GM23248 (cell line): ENCODE measurements around the gene PRSS2. TPM values are rescaled to one million over a fixed set of nuclear protein-coding genes. Genes with fewer than 3 reads are reported as not detected.

Source experiments
- DNase-seq: peaks from one replicate; pipeline ENCODE4 v3.0.0-alpha.2; 2015
- H2AFZ ChIP-seq: fragments of 200-600 bp; sonication (generic); 2 replicates; pipeline ENCODE4 v1.6.1; 2016; ENCODE audit warnings: antibody characterized with exemption
- H3F3A ChIP-seq: fragments of 200-600 bp; sonication (generic); 2 replicates; pipeline ENCODE4 v1.6.1; 2016; ENCODE audit warnings: mild to moderate bottlenecking, antibody characterized with exemption, mixed run types; ENCODE audit not compliant: insufficient read depth
- H3K27ac ChIP-seq: fragments of 200-600 bp; sonication (generic); 2 replicates; pipeline ENCODE4 v1.5.1; 2016; ENCODE audit warnings: mild to moderate bottlenecking
- H3K27me3 ChIP-seq: fragments of 200-600 bp; sonication (generic); replicated peaks from 2 replicates; pipeline ENCODE4 v1.6.1; 2016; ENCODE audit warnings: mild to moderate bottlenecking; ENCODE audit not compliant: insufficient read depth
- H3K36me3 ChIP-seq: fragments of 200-600 bp; sonication (generic); 2 replicates; pipeline ENCODE4 v1.6.1; 2016; ENCODE audit warnings: low read depth, mild to moderate bottlenecking
- H3K4me1 ChIP-seq: fragments of 200-600 bp; sonication (generic); 2 replicates; pipeline ENCODE4 v1.6.1; 2016; ENCODE audit warnings: mild to moderate bottlenecking; ENCODE audit not compliant: insufficient read depth
- H3K4me2 ChIP-seq: fragments of 200-600 bp; sonication (generic); one replicate; pipeline ENCODE4 v1.6.1; 2016; ENCODE audit warnings: mild to moderate bottlenecking; ENCODE audit not compliant: unreplicated experiment
- H3K4me3 ChIP-seq: fragments of 200-600 bp; sonication (generic); 2 replicates; pipeline ENCODE4 v1.5.1; 2016; ENCODE audit warnings: mild to moderate bottlenecking
- H3K79me2 ChIP-seq: fragments of 200-600 bp; sonication (generic); 2 replicates; pipeline ENCODE4 v1.6.1; 2016; ENCODE audit warnings: mild to moderate bottlenecking; ENCODE audit not compliant: insufficient read depth
- H3K9ac ChIP-seq: fragments of 200-600 bp; sonication (generic); 2 replicates; pipeline ENCODE4 v1.6.1; 2016; ENCODE audit warnings: mild to moderate bottlenecking
- H3K9me2 ChIP-seq: fragments of 200-600 bp; sonication (generic); 2 replicates; pipeline ENCODE4 v1.6.1; 2016; ENCODE audit warnings: mixed run types, mild to moderate bottlenecking, moderate library complexity; ENCODE audit not compliant: insufficient read depth
- H3K9me3 ChIP-seq: fragments of 200-600 bp; sonication (generic); one replicate; pipeline ENCODE4 v1.6.1; 2017; ENCODE audit warnings: low read depth
- H4K20me1 ChIP-seq: fragments of 200-600 bp; sonication (generic); 2 replicates; pipeline ENCODE4 v1.6.0; 2016; ENCODE audit not compliant: insufficient read depth
- EZH2 ChIP-seq: fragments of 200-600 bp; sonication (generic); IDR thresholded peaks from 2 replicates; pipeline ENCODE4 v1.6.1; 2018; ENCODE audit warnings: antibody characterized with exemption, mild to moderate bottlenecking; ENCODE audit not compliant: insufficient read depth, poor library complexity, severe bottlenecking
- EZH2phosphoT487 ChIP-seq: fragments of 200-600 bp; sonication (generic); IDR thresholded peaks from 2 replicates; pipeline ENCODE4 v1.6.1; 2018; ENCODE audit warnings: antibody characterized with exemption, moderate library complexity, mild to moderate bottlenecking, low read depth; ENCODE audit not compliant: insufficient read depth
- WGBS, 2 experiments: methylation state at CpG; one replicate each; pipeline ENCODE4 v1.1.6; 2015 to 2017; ENCODE audit warnings: low lambda C conversion rate in 2 of 2, low coverage in 1 of 2; ENCODE audit errors: missing lambda C conversion rate in 2 of 2; 5-methylcytosine and 5-hydroxymethylcytosine counted together
- in situ Hi-C: fragments of 300-500 bp; cut with MboI; formaldehyde crosslinking; loops from 2 replicates; pipeline ENCODE4 v1.15.0; 2020
- polyA plus RNA-seq: library from polyadenylated mRNA; unstranded; fragments of >200 nt; fragmentation: Nextera tagmentation; extraction: Ambion mirVana; gene quantifications from 2 replicates; pipeline ENCODE4 v1.2.1, GENCODE V29; 2016
- total RNA-seq: library from RNA; depleted of rRNA; stranded (reverse); fragments of >200 nt; shearing (Covaris generic); gene quantifications from 2 replicates; pipeline ENCODE4 v1.2.3, GENCODE V29; 2014

Gene PRSS2
- total and polyA plus RNA-seq, 2 experiments from 2014 or later = not detected

- Histone ChIP-seq H4K20me1 (no peaks in the 10 kb centered on the region), H2AFZ (no peak overlapping the region), H3K4me1 (peaks cover 4% of the 10 kb centered on the region; the same call in 1 of the 2 replicates), H3K79me2 (no peaks in the 10 kb centered on the region), H3K4me3 (no peak overlapping the region), H3K36me3 (no peaks in the 10 kb centered on the region), H3K27ac (no peak overlapping the region), H3K9me2 (no peaks in the 10 kb centered on the region), H3F3A (no peaks in the 10 kb centered on the region), H3K27me3 (peaks cover 84% of the 10 kb centered on the region), H3K9me3 (no peaks in the 10 kb centered on the region), H3K4me2 (no peak overlapping the region), H3K9ac (no peak overlapping the region)
- TF ChIP-seq EZH2 (no peak), EZH2phosphoT487 (no peak)
- in situ Hi-C loops = no loop called here
- 80 to 81% methylated on average over 11 of the region's 11 CpGs for WGBS, 2 experiments
- DNase-seq = no peak
Observed at GRCh38 chr7:142798451-142799436, 28.0 kb downstream of the PRSS2 start.

- no peaks in the 10 kb centered on the region for H4K20me1 ChIP-seq
- H3K27ac ChIP-seq = no peak overlapping the region
- no peak overlapping the region for H2AFZ ChIP-seq
- H3K4me3 ChIP-seq = no peak overlapping the region
- H3K79me2 ChIP-seq = no peaks in the 10 kb centered on the region
- H3K9me3 ChIP-seq = no peaks in the 10 kb centered on the region
- peaks cover 4% of the 10 kb centered on the region; the same call in 1 of the 2 replicates for H3K4me1 ChIP-seq
- peaks cover 77% of the 10 kb centered on the region for H3K27me3 ChIP-seq
- no peaks in the 10 kb centered on the region for H3F3A ChIP-seq
- TF ChIP-seq EZH2 (no peak), EZH2phosphoT487 (no peak)
- in situ Hi-C loops = no loop called here
- H3K36me3 ChIP-seq = no peaks in the 10 kb centered on the region
- H3K4me2 ChIP-seq = no peak overlapping the region
- WGBS, 2 experiments = 65 to 73% methylated on average over 3 of the region's 3 CpGs
- H3K9me2 ChIP-seq = no peaks in the 10 kb centered on the region
- no peak overlapping the region for H3K9ac ChIP-seq
- DNase-seq = no peak
Observed at GRCh38 chr7:142799437-142799835, 28.7 kb downstream of the PRSS2 start.

GRCh38 chr7:142800088-142800487, 29.3 kb downstream of the PRSS2 start:
- WGBS, 2 experiments = 91 to 97% methylated on average over 1 of the region's 1 CpG
- Histone ChIP-seq H3K79me2 (no peaks in the 10 kb centered on the region), H3F3A (no peaks in the 10 kb centered on the region), H3K9me2 (no peaks in the 10 kb centered on the region), H3K4me1 (peaks cover 4% of the 10 kb centered on the region; the same call in 1 of the 2 replicates), H3K27me3 (peaks cover 71% of the 10 kb centered on the region), H3K9ac (no peak overlapping the region), H2AFZ (no peak overlapping the region), H3K36me3 (no peaks in the 10 kb centered on the region), H3K9me3 (no peaks in the 10 kb centered on the region), H3K4me2 (no peak overlapping the region), H3K27ac (no peak overlapping the region), H3K4me3 (no peak overlapping the region), H4K20me1 (no peaks in the 10 kb centered on the region)
- TF ChIP-seq EZH2phosphoT487 (no peak), EZH2 (no peak)
- in situ Hi-C loops = no loop called here
- DNase-seq = no peak

GRCh38 chr7:142800699-142801260, 30.0 kb downstream of the PRSS2 start:
- Histone ChIP-seq H3F3A (no peaks in the 10 kb centered on the region), H4K20me1 (no peaks in the 10 kb centered on the region), H3K9me3 (no peaks in the 10 kb centered on the region), H3K4me2 (no peak overlapping the region), H3K36me3 (no peaks in the 10 kb centered on the region), H3K9me2 (no peaks in the 10 kb centered on the region), H3K79me2 (no peaks in the 10 kb centered on the region), H3K27ac (no peak overlapping the region), H3K9ac (no peak overlapping the region), H2AFZ (no peak overlapping the region), H3K4me1 (peaks cover 4% of the 10 kb centered on the region; the same call in 1 of the 2 replicates), H3K4me3 (no peak overlapping the region), H3K27me3 (peaks cover 70% of the 10 kb centered on the region)
- in situ Hi-C loops = no loop called here
- WGBS, 2 experiments = 49 to 64% methylated on average over 7 of the region's 7 CpGs
- TF ChIP-seq EZH2phosphoT487 (no peak), EZH2 (no peak)
- DNase-seq = no peak
